AG09319 (cell line): ENCODE measurements around the gene SYAP1.

ENCODE experiments used
- DNase-seq: peaks from one replicate; pipeline ENCODE4 v3.0.0-alpha.2; 2010; ENCODE audit warnings: low read depth; ENCODE audit errors: extremely low read depth
- TF ChIP-seq, protein P1 (sequence below): IDR thresholded peaks from 2 replicates; pipeline ENCODE4 v1.5.1; 2011; ENCODE audit warnings: low read depth, mild to moderate bottlenecking, inconsistent platforms, low read length, moderate library complexity

SYAP1 gene

DNA sequence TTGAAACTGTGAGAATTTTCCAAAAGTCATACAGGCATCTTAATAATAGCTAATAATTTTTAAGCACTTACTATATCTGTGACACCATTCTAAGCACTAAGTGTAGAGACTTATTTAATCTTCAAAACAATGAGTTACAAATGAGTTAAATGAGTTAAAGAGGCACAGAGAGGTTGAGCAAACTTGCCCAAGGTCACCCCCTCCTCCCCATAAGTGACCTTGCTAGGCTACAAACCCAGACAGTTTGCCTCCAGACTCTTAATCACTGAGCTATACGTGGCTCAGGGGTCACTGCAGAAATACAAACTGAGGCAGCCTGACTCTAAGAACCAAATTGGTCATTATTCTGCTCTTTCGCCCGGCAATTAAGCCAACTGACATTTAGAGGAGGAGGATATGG is 22.5 kb upstream of the SYAP1 start:
- TF ChIP-seq, protein P1, sequence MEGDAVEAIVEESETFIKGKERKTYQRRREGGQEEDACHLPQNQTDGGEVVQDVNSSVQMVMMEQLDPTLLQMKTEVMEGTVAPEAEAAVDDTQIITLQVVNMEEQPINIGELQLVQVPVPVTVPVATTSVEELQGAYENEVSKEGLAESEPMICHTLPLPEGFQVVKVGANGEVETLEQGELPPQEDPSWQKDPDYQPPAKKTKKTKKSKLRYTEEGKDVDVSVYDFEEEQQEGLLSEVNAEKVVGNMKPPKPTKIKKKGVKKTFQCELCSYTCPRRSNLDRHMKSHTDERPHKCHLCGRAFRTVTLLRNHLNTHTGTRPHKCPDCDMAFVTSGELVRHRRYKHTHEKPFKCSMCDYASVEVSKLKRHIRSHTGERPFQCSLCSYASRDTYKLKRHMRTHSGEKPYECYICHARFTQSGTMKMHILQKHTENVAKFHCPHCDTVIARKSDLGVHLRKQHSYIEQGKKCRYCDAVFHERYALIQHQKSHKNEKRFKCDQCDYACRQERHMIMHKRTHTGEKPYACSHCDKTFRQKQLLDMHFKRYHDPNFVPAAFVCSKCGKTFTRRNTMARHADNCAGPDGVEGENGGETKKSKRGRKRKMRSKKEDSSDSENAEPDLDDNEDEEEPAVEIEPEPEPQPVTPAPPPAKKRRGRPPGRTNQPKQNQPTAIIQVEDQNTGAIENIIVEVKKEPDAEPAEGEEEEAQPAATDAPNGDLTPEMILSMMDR: no peak
- no peak for DNase-seq

DNA sequence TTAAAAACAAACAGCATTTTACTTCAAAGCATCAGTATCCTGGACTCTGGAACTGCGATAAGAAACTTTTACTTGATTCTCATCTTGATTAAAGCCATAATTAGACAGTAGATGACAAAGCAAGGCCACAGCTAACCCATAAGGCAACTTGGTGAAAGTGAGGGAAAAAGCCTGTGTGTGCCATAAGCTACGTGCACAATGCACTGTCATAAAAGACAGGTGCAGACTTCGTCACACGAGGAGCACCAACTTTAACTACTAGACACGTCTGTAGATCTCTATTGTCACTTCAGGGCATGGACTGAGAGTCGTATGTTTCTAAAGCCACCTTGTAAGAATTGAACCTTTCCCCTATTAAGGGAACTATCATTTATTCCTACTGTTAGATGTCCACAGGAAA is 20.0 kb upstream of the SYAP1 start:
- DNase-seq: no peak
- TF ChIP-seq, protein P1: no peak

DNA sequence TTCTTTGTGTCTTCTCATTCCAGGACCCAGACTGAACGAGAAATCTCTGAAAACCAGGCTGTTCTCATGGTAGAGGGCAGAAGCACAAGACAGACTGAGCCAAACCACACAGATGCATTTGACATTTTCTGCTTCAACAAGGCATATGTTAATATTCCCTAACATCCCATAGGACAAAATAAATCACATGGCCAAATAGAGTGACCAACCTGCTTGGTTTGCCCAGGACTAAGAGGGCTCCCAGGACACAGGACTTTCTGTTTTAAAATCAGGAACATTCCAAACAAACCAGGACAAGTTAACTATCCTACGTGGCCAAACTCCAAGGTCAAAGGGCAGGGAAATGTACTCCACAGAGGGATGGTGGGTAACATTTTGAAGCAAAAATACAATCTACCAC is 18.7 kb upstream of the SYAP1 start:
- no peak for DNase-seq

DNA sequence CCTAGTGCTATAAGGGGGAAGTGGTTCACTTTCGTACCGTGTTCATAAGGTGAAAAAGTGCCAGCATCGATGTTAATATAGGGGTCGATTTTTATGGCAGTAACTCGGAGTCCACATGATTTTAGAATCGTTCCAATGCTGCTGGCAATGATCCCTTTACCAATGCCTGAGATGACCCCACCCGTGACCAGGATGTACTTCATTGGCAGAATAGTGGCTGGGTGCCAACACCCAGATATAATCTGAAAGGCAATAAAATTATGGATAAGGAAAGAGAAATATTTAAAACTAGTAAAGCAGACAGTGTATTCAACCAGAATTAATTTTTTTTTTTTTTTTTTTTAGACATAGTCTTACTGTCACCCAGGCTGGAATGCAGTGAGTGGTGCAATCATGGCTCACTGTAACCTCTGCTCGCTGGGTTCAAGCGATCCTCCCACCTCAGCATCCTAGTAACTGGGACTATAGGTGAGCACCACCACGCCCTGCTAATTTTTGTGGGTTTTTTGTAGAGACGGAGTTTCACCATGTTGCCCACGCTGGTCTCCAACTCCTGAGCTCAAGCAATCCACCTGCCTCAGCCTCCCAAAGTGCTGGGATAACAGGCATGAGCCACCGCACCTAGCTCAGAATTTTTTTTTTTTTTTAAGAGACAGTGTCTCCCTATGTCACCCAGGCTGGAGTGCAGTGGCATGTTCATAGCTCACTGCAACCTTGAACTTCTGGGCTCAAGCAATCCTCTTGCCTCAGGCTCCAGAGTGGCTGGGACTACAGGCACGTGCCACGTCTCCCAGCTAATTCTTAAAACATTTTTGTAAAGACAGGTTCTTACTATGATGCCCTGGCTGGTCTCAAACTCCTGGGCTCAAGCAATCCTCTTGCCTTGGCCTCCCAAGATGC is 16.5 kb upstream of the SYAP1 start:
- DNase-seq: no peak
- TF ChIP-seq, protein P1: no peak

More for the DNA sequence above, 18.7 kb upstream of the SYAP1 start:
- TF ChIP-seq, protein P1: no peak

DNA sequence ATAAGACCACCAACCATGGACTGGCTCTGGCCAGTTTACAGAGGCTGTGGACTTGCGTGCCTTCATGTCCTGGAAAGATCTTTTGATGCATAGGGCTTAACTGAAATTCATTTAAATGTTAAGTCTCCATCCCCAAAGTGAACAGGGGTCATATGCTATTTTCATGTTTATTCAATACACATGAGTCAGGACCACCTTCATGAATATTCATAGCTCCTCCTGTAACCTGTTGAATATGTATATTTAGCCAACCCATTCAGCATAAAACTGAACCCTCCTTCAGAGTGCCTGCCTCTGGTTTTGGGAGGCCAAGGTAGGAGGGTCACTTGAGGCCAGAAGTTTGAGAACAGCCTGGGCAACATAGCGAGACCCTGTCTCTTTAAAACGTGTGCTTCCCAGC is 14.0 kb upstream of the SYAP1 start:
- no peak for DNase-seq
- TF ChIP-seq, protein P1: no peak

DNA sequence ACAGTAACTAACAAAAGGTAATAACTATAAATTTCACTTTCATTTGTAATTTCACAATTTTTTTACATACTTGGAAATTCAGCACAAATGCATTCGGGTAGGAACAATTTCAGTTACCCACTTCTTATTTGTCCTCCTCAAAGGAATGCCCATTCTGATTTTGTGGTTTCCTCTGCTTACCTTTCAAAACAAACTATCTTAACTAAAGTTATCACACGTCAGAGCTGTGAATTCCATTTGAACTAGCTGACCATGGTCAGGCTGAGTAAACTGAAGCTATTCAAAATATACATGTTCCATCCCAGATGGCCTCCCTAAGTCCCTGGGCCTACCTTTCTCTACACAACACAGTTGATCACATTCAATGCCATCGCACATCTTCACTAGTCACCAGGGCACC is 11.4 kb upstream of the SYAP1 start:
- TF ChIP-seq, protein P1: no peak
- DNase-seq: no peak

DNA sequence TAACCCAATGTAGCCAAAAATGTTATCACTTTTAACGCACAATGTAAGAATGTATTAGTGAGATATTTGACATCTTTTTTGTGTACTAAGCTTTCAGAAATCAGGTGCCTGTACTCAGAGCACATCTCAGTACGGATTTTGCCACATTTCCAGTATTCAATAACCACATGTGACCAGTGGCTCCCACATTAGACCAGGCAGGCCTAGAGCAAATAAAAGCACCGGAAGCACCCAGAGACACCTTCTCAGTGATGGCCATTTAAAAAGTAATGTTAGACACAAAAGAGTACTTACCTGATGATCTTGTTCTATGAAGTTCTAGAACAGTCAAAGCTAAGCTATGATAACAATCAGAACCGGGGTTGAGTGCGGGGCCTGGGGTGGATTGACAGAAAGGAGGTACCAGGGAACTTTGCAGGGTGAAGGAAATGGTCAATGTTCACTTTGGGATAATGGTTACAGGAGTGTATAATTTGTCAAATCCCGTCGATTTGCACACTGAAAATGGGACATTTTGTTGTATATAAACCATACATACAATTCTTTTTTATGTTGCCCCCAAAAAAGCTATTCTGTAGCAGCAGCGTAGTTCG is 8.1 kb upstream of the SYAP1 start:
- TF ChIP-seq, protein P1: no peak
- DNase-seq: no peak
